Esophagus muscularis mucosa (tissue), 3 donors: ENCODE data around the gene CSE1L.

Source experiments
- CTCF ChIP-seq, 3 experiments: fragments of 200-600 bp in 2 of 3; fragments of 450-650 bp in 1 of 3; sonication (generic) in 2 of 3; IDR thresholded peaks; one replicate each; pipeline ENCODE4 v1.5.1; 2017 to 2019; ENCODE audit warnings: antibody characterized with exemption in 3 of 3, mild to moderate bottlenecking in 2 of 3, moderate library complexity in 1 of 3
- POLR2A ChIP-seq: fragments of 450-650 bp; IDR thresholded peaks from one replicate; pipeline ENCODE4 v1.6.1; 2017; ENCODE audit warnings: antibody characterized with exemption, moderate library complexity, mild to moderate bottlenecking, low read depth
- POLR2AphosphoS5 ChIP-seq, 2 donors: sonication (generic); formaldehyde crosslinking; IDR thresholded peaks; one replicate each; pipeline ENCODE4 v1.6.1; 2017; ENCODE audit warnings: antibody characterized with exemption in 2 of 2

- TF ChIP-seq CTCF (IDR thresholded peaks at IDR 0.05) (no peak), POLR2A (no peak), POLR2AphosphoS5 (IDR thresholded peaks at IDR 0.05) (no peak)
Observed at GRCh38 chr20:49136817-49137571, 90.9 kb downstream of the CSE1L start.
